ENCODE measurements around the gene SLC9A1. TPM values are rescaled to one million over a fixed set of nuclear protein-coding genes. Genes with fewer than 3 reads are reported as not detected.
"Not testable (repeated sequence)": the region's sequence is repeated elsewhere in the genome, so short reads cannot be mapped to it uniquely, and the experiment has no call there.

SLC9A1 gene
- total RNA-seq, 2 experiments from 2014 or later: 14.8 to 15.3 TPM

GRCh38 chr1:27129225-27129624 lies 25.7 kb downstream of the SLC9A1 start:
- no peaks in the 10 kb centered on the region for H3K27me3 Mint-ChIP-seq
- CTCF ChIA-PET: no interaction called here
- H3K4me3 Mint-ChIP-seq: no peak overlapping the region
- ATAC-seq (no peak), DNase-seq (no peak)
- no peak overlapping the region for H3K27ac Mint-ChIP-seq
- no peak for TF ChIP-seq CTCF (IDR thresholded peaks at IDR 0.05)
- intact Hi-C loops (cut with micrococcal nuclease): no loop called here
- H3K36me3 Mint-ChIP-seq (ENCODE audit: low read depth): peaks cover 5% of the 10 kb centered on the region
- POLR2A ChIA-PET: interaction anchor here (1.9 kb wide), 1 partner anchor 25 kb away, joined by 5 read pairs; the partner anchor contains the start of gene SLC9A1
- H3K9me3 Mint-ChIP-seq: no peaks in the 10 kb centered on the region
- peaks cover 4% of the 10 kb centered on the region for H3K4me1 Mint-ChIP-seq (ENCODE audit: low read depth)

GRCh38 chr1:27127419-27127818 lies 27.5 kb downstream of the SLC9A1 start:
- intact Hi-C loops (cut with micrococcal nuclease): no loop called here
- ChIA-PET CTCF (no interaction called here), POLR2A (no interaction called here)
- no peaks in the 10 kb centered on the region for H3K4me1 Mint-ChIP-seq (ENCODE audit: low read depth)
- H3K9me3 Mint-ChIP-seq: no peaks in the 10 kb centered on the region
- peaks cover 3% of the 10 kb centered on the region for H3K36me3 Mint-ChIP-seq (ENCODE audit: low read depth)
- no peak for ATAC-seq
- no peak for TF ChIP-seq CTCF (IDR thresholded peaks at IDR 0.05)
- no peak for DNase-seq
- H3K27ac Mint-ChIP-seq: no peak overlapping the region
- no peak overlapping the region for H3K4me3 Mint-ChIP-seq
- H3K27me3 Mint-ChIP-seq: no peaks in the 10 kb centered on the region

GRCh38 chr1:27126391-27126790 lies 28.5 kb downstream of the SLC9A1 start:
- ATAC-seq (no peak), DNase-seq (no peak)
- POLR2A ChIA-PET: no interaction called here
- Mint-ChIP-seq H3K27me3 (no peaks in the 10 kb centered on the region), H3K27ac (no peak overlapping the region), H3K36me3 (ENCODE audit: low read depth) (peaks cover 3% of the 10 kb centered on the region), H3K4me1 (ENCODE audit: low read depth) (no peaks in the 10 kb centered on the region), H3K4me3 (no peak overlapping the region), H3K9me3 (no peaks in the 10 kb centered on the region)
- TF ChIP-seq CTCF (IDR thresholded peaks at IDR 0.05): no peak
- CTCF ChIA-PET: interaction anchor here (1.5 kb wide), 2 partner anchors 13 to 80 kb away, joined by 3 read pairs; no protein-coding TSS in a partner anchor
- intact Hi-C loops (cut with micrococcal nuclease): no loop called here

- H3K27ac Mint-ChIP-seq; H3K4me3 Mint-ChIP-seq; H3K4me1 Mint-ChIP-seq (ENCODE audit: low read depth); H3K36me3 Mint-ChIP-seq (ENCODE audit: low read depth); H3K9me3 Mint-ChIP-seq; H3K27me3 Mint-ChIP-seq; intact Hi-C loops (cut with micrococcal nuclease); ATAC-seq; DNase-seq: not testable (repeated sequence)
- POLR2A ChIA-PET: interaction anchor here (2.2 kb wide), 1 partner anchor 11 kb away, joined by 9 read pairs; no protein-coding TSS in a partner anchor
- CTCF ChIA-PET: interaction anchor here (1.5 kb wide), 1 partner anchor 78 kb away, joined by 3 read pairs; no protein-coding TSS in a partner anchor
These were observed 29.8 kb downstream of the SLC9A1 start for GRCh38 chr1:27125125-27125524.

- Mint-ChIP-seq H3K4me3 (no peak overlapping the region), H3K27me3 (no peaks in the 10 kb centered on the region), H3K36me3 (ENCODE audit: low read depth) (peaks cover 3% of the 10 kb centered on the region), H3K27ac (no peak overlapping the region), H3K9me3 (no peaks in the 10 kb centered on the region), H3K4me1 (ENCODE audit: low read depth) (no peaks in the 10 kb centered on the region)
- DNase-seq: no peak
- ChIA-PET CTCF (interaction anchor here (1.1 to 1.6 kb wide), 4 partner anchors 22 to 172 kb away, joined by 4 to 5 read pairs (median 4); no protein-coding TSS in a partner anchor), POLR2A (interaction anchor here (1.8 to 2.2 kb wide), 2 partner anchors 11 to 30 kb away, joined by 5 to 9 read pairs; partner anchors contain the start of gene SLC9A1)
- no peak for ATAC-seq
- no peak for TF ChIP-seq CTCF (IDR thresholded peaks at IDR 0.05)
- intact Hi-C loops (cut with micrococcal nuclease): no loop called here
These were observed 30.5 kb downstream of the SLC9A1 start for GRCh38 chr1:27124405-27124804.
